ENCODE measurements around the gene PIP5K1C.
"Not testable (repeated sequence)": the region's sequence is repeated elsewhere in the genome, so short reads cannot be mapped to it uniquely, and the experiment has no call there.

Gene PIP5K1C

GRCh38 chr19:3673506-3674439 is 26.5 kb downstream of the PIP5K1C start:
- no peak for DNase-seq (ENCODE audit: low spot score)

GRCh38 chr19:3672993-3673392 is 27.3 kb downstream of the PIP5K1C start:
- DNase-seq (ENCODE audit: low spot score): no peak

- DNase-seq (ENCODE audit: low spot score): no peak
Measured at GRCh38 chr19:3672575-3672948, 27.7 kb downstream of the PIP5K1C start.

DNA sequence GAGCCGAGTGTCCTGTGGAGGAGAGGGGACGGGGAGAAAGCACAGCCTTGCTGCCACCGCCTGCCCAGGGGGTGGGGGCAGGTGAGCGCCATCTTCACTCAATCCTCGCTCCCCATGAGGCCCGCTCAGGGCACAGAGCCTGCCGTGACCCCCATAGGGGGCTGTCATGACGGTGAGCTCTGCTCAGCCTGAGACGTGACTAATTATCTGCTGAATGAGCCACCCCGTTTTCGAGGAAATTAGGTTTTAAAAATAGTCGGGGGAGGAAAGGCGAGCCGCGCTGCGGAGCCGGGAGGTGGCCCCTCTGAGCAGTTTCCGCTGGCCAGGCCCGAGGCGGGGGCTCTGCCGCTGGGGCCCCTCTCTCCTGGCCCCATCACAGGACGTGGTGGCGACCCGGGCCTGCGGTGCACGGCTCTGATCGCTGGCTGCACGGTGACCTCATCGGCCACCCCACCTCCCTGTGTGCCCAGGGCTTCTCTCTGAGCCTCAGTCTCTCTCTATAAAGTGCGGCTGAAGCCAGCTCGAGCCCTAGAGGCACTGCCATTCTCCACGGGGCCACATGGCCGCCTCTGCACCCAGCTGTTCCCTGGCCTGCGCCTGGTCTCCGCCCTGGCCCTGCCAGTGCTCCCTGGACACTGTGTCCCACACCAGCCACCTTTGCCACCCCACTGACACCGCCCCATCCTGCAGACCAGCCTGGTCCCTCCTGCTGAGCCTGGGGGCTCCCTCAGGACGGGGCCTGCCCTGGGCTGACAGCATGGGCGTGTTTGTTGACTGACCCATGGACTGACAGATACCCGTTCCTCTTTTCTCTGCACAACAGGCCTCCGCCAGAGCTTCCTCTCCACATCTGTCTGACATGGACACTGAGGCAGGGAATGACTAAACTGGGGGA is 28.3 kb downstream of the PIP5K1C start:
- no peak for DNase-seq (ENCODE audit: low spot score)

GRCh38 chr19:3670796-3671679 is 29.2 kb downstream of the PIP5K1C start:
- no peak for DNase-seq (ENCODE audit: low spot score)

DNA sequence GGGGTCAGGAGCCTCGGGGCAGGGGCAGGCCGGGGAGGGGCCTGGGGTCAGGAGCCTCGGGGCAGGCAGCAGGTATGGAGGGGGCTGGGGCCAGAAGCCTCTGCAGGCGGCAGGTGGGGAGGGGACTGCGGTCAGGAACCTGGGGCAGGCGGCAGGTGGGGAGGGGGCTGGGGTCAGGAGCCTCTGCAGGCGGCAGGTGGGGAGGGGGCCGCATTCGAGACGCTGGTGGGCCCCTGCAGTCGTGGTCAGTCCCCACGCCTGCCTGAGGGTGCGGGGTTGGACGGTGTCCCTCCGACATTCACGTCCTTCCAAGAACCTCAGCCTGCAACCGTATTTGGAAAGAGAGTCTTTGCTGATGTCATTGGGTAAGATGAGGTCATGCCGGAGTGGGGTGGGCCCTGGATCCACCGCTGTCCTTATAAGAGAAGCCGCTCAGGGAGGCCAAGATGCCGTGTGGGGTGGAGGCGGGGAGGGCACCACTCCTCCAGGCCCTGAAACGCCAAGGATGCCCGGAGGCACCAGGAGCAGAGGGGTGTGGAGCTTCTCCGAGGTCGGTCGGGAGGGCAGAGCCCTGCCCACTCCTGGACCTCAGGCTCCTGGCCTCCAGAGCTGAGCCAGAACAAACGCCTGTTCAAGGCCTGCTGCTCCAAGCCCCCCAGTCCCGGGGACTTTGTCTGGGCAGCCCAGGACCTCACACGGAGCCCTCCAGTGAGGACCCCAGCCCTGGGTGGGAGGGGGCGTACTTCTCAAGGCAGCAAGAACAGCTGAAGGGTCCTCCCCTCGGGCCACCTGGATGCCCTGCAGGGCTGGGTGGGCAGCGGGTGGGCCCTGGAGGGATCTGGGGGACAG is 30.1 kb downstream of the PIP5K1C start:
- DNase-seq (ENCODE audit: low spot score): no peak

DNA sequence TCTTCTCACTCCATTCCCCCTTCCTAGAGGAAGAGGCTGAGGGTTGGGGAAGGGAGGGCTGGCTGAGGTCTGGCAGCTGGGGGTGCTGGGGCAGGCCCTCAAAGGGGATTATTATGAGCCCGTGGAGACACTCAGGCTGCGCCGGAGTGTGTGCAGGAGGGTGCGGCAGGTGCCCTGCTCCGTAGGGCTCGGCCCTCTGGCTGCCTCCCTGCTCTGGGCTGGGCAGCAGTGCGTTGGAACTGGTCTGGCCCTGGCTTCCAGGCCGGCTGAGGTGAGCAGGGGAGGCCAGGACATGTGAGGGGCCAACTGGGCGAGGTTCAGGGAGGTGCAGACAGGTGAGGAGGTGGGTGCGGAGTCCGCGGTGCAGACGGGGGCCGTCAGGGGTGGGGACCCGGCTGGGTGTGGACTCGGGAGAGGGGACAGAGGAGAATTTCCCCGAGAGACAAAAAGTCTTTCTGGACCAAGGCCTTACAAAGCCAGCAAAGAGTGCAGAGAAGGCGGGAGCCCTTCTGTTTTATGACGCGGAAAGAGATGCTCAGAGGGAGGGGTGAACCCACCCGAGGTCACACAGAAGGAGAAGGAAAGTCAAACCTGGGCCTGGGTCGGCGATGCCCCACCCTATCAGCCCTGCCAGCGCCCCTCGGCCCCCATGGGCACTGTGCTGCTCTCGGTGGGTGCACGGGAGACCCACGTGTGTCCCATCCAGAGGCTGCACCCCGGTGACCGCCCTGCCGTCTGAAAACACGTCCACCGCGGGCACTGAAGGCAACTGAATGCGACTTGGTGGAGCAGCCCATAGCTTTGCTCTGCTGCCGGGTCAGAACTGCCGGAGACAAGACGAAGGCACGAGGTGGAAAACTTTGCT is 31.0 kb downstream of the PIP5K1C start:
- DNase-seq (ENCODE audit: low spot score): no peak

DNA sequence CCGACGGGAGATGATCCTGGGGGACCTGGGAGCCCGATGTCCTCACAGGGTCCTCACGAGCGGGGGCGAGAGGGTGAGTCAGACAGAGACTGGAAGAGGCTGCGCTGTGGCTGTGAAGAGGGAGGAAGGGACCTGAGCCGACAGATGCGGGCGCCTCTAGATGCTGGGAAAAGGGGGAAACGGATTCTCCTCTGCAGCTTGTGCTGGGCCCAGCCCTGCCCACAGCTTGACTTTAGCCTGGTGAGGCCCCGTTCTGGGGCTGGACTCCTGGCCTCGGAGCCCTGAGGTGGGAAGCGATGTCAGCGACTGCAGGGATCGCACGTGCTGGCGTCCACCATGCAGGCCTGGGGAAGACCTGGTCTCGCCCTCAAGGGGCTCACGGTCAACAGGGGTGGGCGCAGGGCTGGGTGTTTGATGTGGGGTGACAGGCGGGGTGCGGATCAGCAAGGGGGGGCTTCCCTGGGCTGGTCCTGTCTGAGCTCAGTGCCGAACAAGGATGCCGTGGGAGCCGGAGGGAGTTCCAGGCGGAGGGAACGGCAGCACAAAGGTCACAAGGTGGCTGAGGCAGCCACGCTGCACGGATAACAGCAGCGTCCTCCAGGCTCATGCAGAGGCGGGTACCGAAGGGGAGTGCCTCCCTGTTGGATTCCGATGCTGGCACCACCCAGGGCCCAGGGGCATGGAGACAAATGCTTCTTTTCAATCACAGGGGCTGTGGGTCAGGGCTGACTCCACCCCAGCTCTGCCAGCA is 31.8 kb downstream of the PIP5K1C start:
- DNase-seq (ENCODE audit: low spot score): no peak

DNA sequence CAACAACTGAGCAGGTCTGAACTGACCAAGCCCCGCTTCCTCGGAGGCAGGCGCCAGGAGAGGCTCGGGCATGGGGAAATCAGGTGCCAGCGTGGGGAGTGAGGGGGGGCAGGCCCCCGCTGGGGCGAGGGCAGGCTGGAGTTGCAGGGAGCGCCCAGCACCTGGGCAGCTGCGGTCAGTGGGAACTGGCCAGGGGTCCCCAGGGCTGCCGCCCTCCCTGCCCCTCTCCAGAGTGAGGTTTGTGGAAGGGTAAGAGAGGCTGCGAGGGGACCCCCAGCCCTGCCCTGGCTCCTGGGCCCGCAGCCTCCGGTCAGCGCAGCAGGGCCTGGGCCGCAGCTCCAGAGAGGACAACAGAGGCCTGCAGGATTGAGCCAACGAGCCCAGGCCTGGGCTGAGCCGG is 32.5 kb downstream of the PIP5K1C start:
- no peak for DNase-seq (ENCODE audit: low spot score)

GRCh38 chr19:3667037-3667638 is 33.1 kb downstream of the PIP5K1C start:
- DNase-seq (ENCODE audit: low spot score): no peak

- not testable (repeated sequence) for DNase-seq (ENCODE audit: low spot score)
Measured at GRCh38 chr19:3666545-3666856, 33.8 kb downstream of the PIP5K1C start.

- peak; percentile 92 for DNase-seq (ENCODE audit: low spot score)
Measured at GRCh38 chr19:3665681-3666544, 34.4 kb downstream of the PIP5K1C start.

DNA sequence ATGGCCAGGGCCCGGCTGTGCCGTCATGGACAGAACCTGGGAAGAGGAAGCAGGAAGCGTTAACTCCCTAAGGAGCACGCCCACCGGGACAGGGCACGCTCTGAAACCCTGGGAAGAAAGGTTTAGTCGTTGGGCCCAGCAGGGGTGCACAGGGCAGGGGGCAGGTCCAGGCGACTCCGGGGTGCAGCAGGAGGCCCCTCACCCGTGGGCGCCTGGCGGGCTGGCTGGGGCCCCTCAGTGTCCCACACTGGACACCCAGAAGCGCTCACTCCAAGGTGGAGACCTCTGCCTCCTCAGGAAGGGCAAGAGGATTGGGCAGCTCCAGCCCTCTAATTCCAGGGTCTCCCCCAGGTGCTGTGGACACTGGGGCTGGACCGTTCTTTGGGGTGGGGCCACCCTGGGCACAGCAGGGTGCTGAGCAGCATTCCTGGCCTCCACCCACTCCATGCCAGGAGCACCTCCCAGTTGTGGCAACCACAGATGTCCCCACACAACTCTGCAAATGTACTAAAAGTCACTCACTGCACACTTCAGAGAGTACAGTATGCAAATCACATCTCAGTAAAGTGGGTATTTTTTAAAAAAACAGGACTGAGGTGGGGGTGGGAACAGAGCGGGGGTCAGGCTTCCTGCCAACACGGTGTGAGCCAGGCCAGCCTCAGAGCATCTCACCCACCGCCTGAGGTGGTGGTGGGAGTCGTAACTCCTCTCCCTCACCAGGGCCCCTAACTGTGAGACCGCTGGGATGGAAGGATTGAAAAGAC is 35.2 kb downstream of the PIP5K1C start:
- no peak for DNase-seq (ENCODE audit: low spot score)

- DNase-seq (ENCODE audit: low spot score): no peak
Measured at GRCh38 chr19:3663838-3664237, 36.4 kb downstream of the PIP5K1C start.

GRCh38 chr19:3661284-3662238 is 38.7 kb downstream of the PIP5K1C start:
- DNase-seq (ENCODE audit: low spot score): no peak

Measured in HuH-7 (cell line).